Stimulated activated CD4-positive, alpha-beta T cell treated with anti-CD3 and anti-CD28 coated beads, Interleukin-4, amount 100 ng/mL, for 24 hours (primary cell): ENCODE data around the gene SYNE2.

Source experiments
- DNase-seq: peaks from one replicate; pipeline ENCODE4 v3.0.0-alpha.2; 2020

SYNE2 gene

GRCh38 chr14:63875311-63875710 is 22.5 kb downstream of the SYNE2 start:
- DNase-seq = no peak

- no peak for DNase-seq
Measured at GRCh38 chr14:63877550-63877939, 24.7 kb downstream of the SYNE2 start.

GRCh38 chr14:63878052-63878451 is 25.2 kb downstream of the SYNE2 start:
- DNase-seq = no peak

- no peak for DNase-seq
Measured at GRCh38 chr14:63878792-63879191, 26.0 kb downstream of the SYNE2 start.

GRCh38 chr14:63881926-63882325 is 29.1 kb downstream of the SYNE2 start:
- no peak for DNase-seq

GRCh38 chr14:63887899-63888298 is 35.1 kb downstream of the SYNE2 start:
- DNase-seq = no peak

GRCh38 chr14:63890553-63890952 is 37.7 kb downstream of the SYNE2 start:
- DNase-seq = no peak

GRCh38 chr14:63891148-63891975 is 38.6 kb downstream of the SYNE2 start:
- no peak for DNase-seq

GRCh38 chr14:63892265-63892664 is 39.5 kb downstream of the SYNE2 start:
- no peak for DNase-seq

GRCh38 chr14:63893701-63894458 is 41.1 kb downstream of the SYNE2 start:
- DNase-seq = no peak

GRCh38 chr14:63895510-63895909 is 42.7 kb downstream of the SYNE2 start:
- no peak for DNase-seq

- DNase-seq = no peak
Measured at GRCh38 chr14:63896278-63896720, 43.5 kb downstream of the SYNE2 start.

GRCh38 chr14:63897721-63898163 is 44.9 kb downstream of the SYNE2 start:
- no peak for DNase-seq

GRCh38 chr14:63899953-63900352 is 47.1 kb downstream of the SYNE2 start:
- no peak for DNase-seq

- no peak for DNase-seq
Measured at GRCh38 chr14:63901434-63902085, 48.8 kb downstream of the SYNE2 start.

- DNase-seq = no peak
Measured at GRCh38 chr14:63902375-63902976, 49.7 kb downstream of the SYNE2 start.

- DNase-seq = no peak
Measured at GRCh38 chr14:63904724-63905123, 51.9 kb downstream of the SYNE2 start.

- DNase-seq = no peak
Measured at GRCh38 chr14:63905370-63905769, 52.6 kb downstream of the SYNE2 start.

GRCh38 chr14:63908667-63909264 is 56.0 kb downstream of the SYNE2 start:
- no peak for DNase-seq

GRCh38 chr14:63909984-63910383 is 57.2 kb downstream of the SYNE2 start:
- no peak for DNase-seq

GRCh38 chr14:63910583-63911363 is 58.0 kb downstream of the SYNE2 start:
- peak; percentile 8 for DNase-seq

GRCh38 chr14:63911404-63911803 is 58.6 kb downstream of the SYNE2 start:
- no peak for DNase-seq
